H9 (cell line): ENCODE results near the gene SELENOM. TPM values are rescaled to one million over a fixed set of nuclear protein-coding genes. Genes with fewer than 3 reads are reported as not detected.

ENCODE experiments used
- DNase-seq: peaks from one replicate; pipeline ENCODE4 v3.0.0-alpha.2; 2017
- H2AFZ ChIP-seq: one replicate; pipeline ENCODE4 v1.6.1; 2013; ENCODE audit warnings: mild to moderate bottlenecking, low read length, control low read depth, moderate library complexity
- H2AK5ac ChIP-seq: 2 replicates; pipeline ENCODE4 v1.6.1; 2013; ENCODE audit warnings: low read length, control low read depth, mixed read lengths; ENCODE audit not compliant: insufficient read length
- H2BK120ac ChIP-seq: one replicate; pipeline ENCODE4 v1.6.1; 2013; ENCODE audit warnings: low read depth, mild to moderate bottlenecking, low read length, control low read depth, inconsistent platforms; ENCODE audit not compliant: poor library complexity, severe bottlenecking
- H2BK12ac ChIP-seq: 2 replicates; pipeline ENCODE4 v1.6.1; 2013; ENCODE audit warnings: low read length, control low read depth, mixed read lengths, low read depth; ENCODE audit not compliant: insufficient read length
- H2BK15ac ChIP-seq: 2 replicates; pipeline ENCODE4 v1.6.1; 2013; ENCODE audit warnings: low read depth, low read length, control low read depth
- H2BK20ac ChIP-seq: one replicate; pipeline ENCODE4 v1.6.1; 2013; ENCODE audit warnings: low read depth, mild to moderate bottlenecking, low read length, control low read depth, inconsistent platforms; ENCODE audit not compliant: poor library complexity, severe bottlenecking
- H2BK5ac ChIP-seq: 2 replicates; pipeline ENCODE4 v1.6.1; 2013; ENCODE audit warnings: low read length, control low read depth, mixed read lengths; ENCODE audit not compliant: insufficient read length
- H3K14ac ChIP-seq: 2 replicates; pipeline ENCODE4 v1.6.1; 2013; ENCODE audit warnings: low read length, control low read depth; ENCODE audit not compliant: insufficient read depth
- H3K18ac ChIP-seq: 2 replicates; pipeline ENCODE4 v1.6.1; 2013; ENCODE audit warnings: low read depth, mild to moderate bottlenecking, mixed read lengths, low read length, control low read depth; ENCODE audit not compliant: insufficient read length
- H3K23ac ChIP-seq: 2 replicates; pipeline ENCODE4 v1.6.1; 2013; ENCODE audit warnings: low read length, control low read depth, mixed read lengths, low read depth; ENCODE audit not compliant: insufficient read length
- H3K23me2 ChIP-seq: 2 replicates; pipeline ENCODE4 v1.6.1; 2013; ENCODE audit warnings: low read depth, mild to moderate bottlenecking, mixed read lengths, low read length, control low read depth; ENCODE audit not compliant: insufficient read length, poor library complexity, severe bottlenecking
- H3K27ac ChIP-seq: 2 replicates; pipeline ENCODE4 v1.5.1; 2013; ENCODE audit warnings: low read length, control low read depth, mixed read lengths, low read depth; ENCODE audit not compliant: insufficient read length
- H3K27me3 ChIP-seq: 2 replicates; pipeline ENCODE4 v1.6.1; 2013; ENCODE audit warnings: low read length, control low read depth, inconsistent platforms; ENCODE audit not compliant: insufficient read depth
- H3K4ac ChIP-seq: 2 replicates; pipeline ENCODE4 v1.6.1; 2013; ENCODE audit warnings: low read depth, mild to moderate bottlenecking, control low read depth, inconsistent platforms, low read length, moderate library complexity
- H3K4me1 ChIP-seq: 2 replicates; pipeline ENCODE4 v1.6.1; 2013; ENCODE audit warnings: low read length, control low read depth, inconsistent platforms; ENCODE audit not compliant: insufficient read depth
- H3K4me2 ChIP-seq: 2 replicates; pipeline ENCODE4 v1.6.1; 2013; ENCODE audit warnings: low read length, control low read depth, mixed read lengths; ENCODE audit not compliant: insufficient read length, insufficient read depth
- H3K56ac ChIP-seq: 2 replicates; pipeline ENCODE4 v1.6.1; 2013; ENCODE audit warnings: low read depth, mild to moderate bottlenecking, mixed read lengths, low read length, control low read depth; ENCODE audit not compliant: insufficient read length
- H3K79me1 ChIP-seq: 2 replicates; pipeline ENCODE4 v1.6.1; 2013; ENCODE audit warnings: low read depth, mild to moderate bottlenecking, moderate library complexity, low read length, control low read depth, inconsistent platforms; ENCODE audit not compliant: insufficient read depth, poor library complexity, severe bottlenecking
- H3K79me2 ChIP-seq: 2 replicates; pipeline ENCODE4 v1.6.1; 2013; ENCODE audit warnings: low read length, control low read depth, inconsistent platforms; ENCODE audit not compliant: insufficient read depth
- H3K9ac ChIP-seq: 2 replicates; pipeline ENCODE4 v1.6.1; 2013; ENCODE audit warnings: low read length, control low read depth, mixed read lengths; ENCODE audit not compliant: insufficient read length; ENCODE audit errors: extremely low read depth
- H3K9me3 ChIP-seq: one replicate; pipeline ENCODE4 v1.6.1; 2013; ENCODE audit warnings: low read depth, low read length, inconsistent platforms; ENCODE audit not compliant: control insufficient read depth
- H3T11ph ChIP-seq: one replicate; pipeline ENCODE4 v1.6.1; 2013; ENCODE audit warnings: mild to moderate bottlenecking, low read length, control low read depth, inconsistent platforms
- H4K20me1 ChIP-seq: one replicate; pipeline ENCODE4 v1.6.1; 2013; ENCODE audit not compliant: control insufficient read depth, insufficient read length, insufficient read depth
- H4K5ac ChIP-seq: 2 replicates; pipeline ENCODE4 v1.6.1; 2013; ENCODE audit warnings: low read depth, mild to moderate bottlenecking, mixed read lengths, low read length, control low read depth; ENCODE audit not compliant: insufficient read length
- H4K8ac ChIP-seq: replicated peaks from 2 replicates; pipeline ENCODE4 v1.6.1; 2013; ENCODE audit warnings: low read length, control low read depth, mixed read lengths, low read depth; ENCODE audit not compliant: insufficient read length
- H4K91ac ChIP-seq: 2 replicates; pipeline ENCODE4 v1.6.1; 2013; ENCODE audit warnings: low read depth, mild to moderate bottlenecking, moderate library complexity, mixed read lengths, low read length, control low read depth; ENCODE audit not compliant: insufficient read length
- H3K27ac Mint-ChIP-seq, 3 experiments: 2 replicates in 2 of 3; 3 replicates in 1 of 3; pipeline ENCODE4 v1.8.0; 2020 to 2021; ENCODE audit warnings: mixed read lengths in 3 of 3, mild to moderate bottlenecking in 1 of 3, moderate library complexity in 1 of 3
- H3K27me3 Mint-ChIP-seq: 2 replicates; pipeline ENCODE4 v1.8.0; 2021; ENCODE audit warnings: low read depth, mild to moderate bottlenecking, moderate library complexity, mixed read lengths
- H3K36me3 Mint-ChIP-seq, 3 experiments: 2 replicates in 2 of 3; 3 replicates in 1 of 3; pipeline ENCODE4 v1.8.0; 2020 to 2021; ENCODE audit warnings: low read depth in 3 of 3, mixed read lengths in 3 of 3; ENCODE audit not compliant: insufficient read depth in 1 of 3
- H3K4me1 Mint-ChIP-seq, 2 experiments: 2 replicates each; pipeline ENCODE4 v1.8.0; 2020; ENCODE audit warnings: mixed read lengths in 2 of 2
- H3K4me3 Mint-ChIP-seq, 2 experiments: 2 replicates in 1 of 2; 3 replicates in 1 of 2; pipeline ENCODE4 v1.8.0; 2020 to 2021; ENCODE audit warnings: mild to moderate bottlenecking in 2 of 2, mixed read lengths in 2 of 2, moderate library complexity in 1 of 2
- H3K9me3 Mint-ChIP-seq, 2 experiments: 2 replicates in 1 of 2; 3 replicates in 1 of 2; pipeline ENCODE4 v1.8.0; 2020; ENCODE audit warnings: mild to moderate bottlenecking in 2 of 2, mixed read lengths in 2 of 2, moderate library complexity in 1 of 2
- WGBS: extraction: QIAGEN DNeasy Blood & Tissue Kit; methylation state at CpG from one replicate; pipeline ENCODE4 v1.1.7; 2013; ENCODE audit warnings: missing lambda C conversion rate, low lambda C conversion rate, mixed read lengths; ENCODE audit not compliant: insufficient read length; ENCODE audit errors: extremely low coverage; 5-methylcytosine and 5-hydroxymethylcytosine counted together
- total RNA-seq: library from RNA; stranded (reverse); gene quantifications from 2 replicates; pipeline ENCODE4 v1.2.1, GENCODE V29; 2021
- TF ChIP-seq, protein P1 (sequence below): fragments of 200-600 bp; sonication (generic); conservative IDR thresholded peaks from 3 replicates; pipeline ENCODE4 v1.8.0; 2021; ENCODE audit warnings: antibody characterized with exemption, mild to moderate bottlenecking

SELENOM gene
- total RNA-seq, 1 experiment from 2014 or later: 18.6 TPM

DNA sequence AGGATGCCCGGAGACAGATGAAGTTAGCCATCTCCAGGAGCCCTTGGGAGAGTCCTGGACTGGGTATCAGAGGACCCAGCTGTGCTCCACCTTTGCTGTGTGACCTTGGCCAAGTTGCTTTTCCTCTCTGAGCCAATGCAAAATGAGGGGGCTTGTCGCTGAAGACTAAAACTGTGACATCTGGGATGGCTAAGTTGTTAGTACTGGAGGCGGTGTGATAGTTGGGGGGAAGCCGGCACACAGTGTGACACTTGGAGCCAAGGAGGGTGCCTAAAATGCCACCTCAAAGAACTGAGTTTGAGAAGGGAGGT is 15.9 kb upstream of the SELENOM start:
- no peaks in the 10 kb centered on the region for H3K79me1 ChIP-seq
- H2AK5ac ChIP-seq: no peak overlapping the region
- no peak overlapping the region for H4K8ac ChIP-seq
- H2BK120ac ChIP-seq: no peak overlapping the region
- Mint-ChIP-seq H3K4me1 (peaks cover 30 to 45% of the 10 kb centered on the region in 2 experiments), H3K27ac (no peak overlapping the region), H3K27me3 (peaks cover 12% of the 10 kb centered on the region), H3K9me3 (no peaks in the 10 kb centered on the region), H3K4me3 (peak overlapping the region; percentile 60 to 71), H3K36me3 (no peaks in the 10 kb centered on the region)
- H2BK20ac ChIP-seq: no peak overlapping the region
- H3K56ac ChIP-seq: no peak overlapping the region
- H3K14ac ChIP-seq: 0 out of 2 replicates have a peak overlapping the region, but pooled peaks have one; percentile 64
- H3K4ac ChIP-seq: no peak overlapping the region
- no peaks in the 10 kb centered on the region for H3K9me3 ChIP-seq
- no peak overlapping the region for H3K23ac ChIP-seq
- H3K9ac ChIP-seq: no peak overlapping the region
- no CpG with 5 or more reads among the region's 4 CpGs for WGBS
- no peak overlapping the region for H4K91ac ChIP-seq
- no peaks in the 10 kb centered on the region for H4K20me1 ChIP-seq
- no peak overlapping the region for H3K27ac ChIP-seq
- no peak overlapping the region for H4K5ac ChIP-seq
- H3K27me3 ChIP-seq: no peaks in the 10 kb centered on the region
- no peak for DNase-seq
- H2BK12ac ChIP-seq: no peak overlapping the region
- H3K18ac ChIP-seq: peak overlapping the region; percentile 49
- H3K4me2 ChIP-seq: peak overlapping the region; percentile 30
- TF ChIP-seq, protein P1, sequence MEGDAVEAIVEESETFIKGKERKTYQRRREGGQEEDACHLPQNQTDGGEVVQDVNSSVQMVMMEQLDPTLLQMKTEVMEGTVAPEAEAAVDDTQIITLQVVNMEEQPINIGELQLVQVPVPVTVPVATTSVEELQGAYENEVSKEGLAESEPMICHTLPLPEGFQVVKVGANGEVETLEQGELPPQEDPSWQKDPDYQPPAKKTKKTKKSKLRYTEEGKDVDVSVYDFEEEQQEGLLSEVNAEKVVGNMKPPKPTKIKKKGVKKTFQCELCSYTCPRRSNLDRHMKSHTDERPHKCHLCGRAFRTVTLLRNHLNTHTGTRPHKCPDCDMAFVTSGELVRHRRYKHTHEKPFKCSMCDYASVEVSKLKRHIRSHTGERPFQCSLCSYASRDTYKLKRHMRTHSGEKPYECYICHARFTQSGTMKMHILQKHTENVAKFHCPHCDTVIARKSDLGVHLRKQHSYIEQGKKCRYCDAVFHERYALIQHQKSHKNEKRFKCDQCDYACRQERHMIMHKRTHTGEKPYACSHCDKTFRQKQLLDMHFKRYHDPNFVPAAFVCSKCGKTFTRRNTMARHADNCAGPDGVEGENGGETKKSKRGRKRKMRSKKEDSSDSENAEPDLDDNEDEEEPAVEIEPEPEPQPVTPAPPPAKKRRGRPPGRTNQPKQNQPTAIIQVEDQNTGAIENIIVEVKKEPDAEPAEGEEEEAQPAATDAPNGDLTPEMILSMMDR: no peak
- peaks cover 7% of the 10 kb centered on the region for H3K4me1 ChIP-seq
- no peak overlapping the region for H2AFZ ChIP-seq
- no peak overlapping the region for H3T11ph ChIP-seq
- no peaks in the 10 kb centered on the region for H3K23me2 ChIP-seq
- H3K79me2 ChIP-seq: no peaks in the 10 kb centered on the region
- no peak overlapping the region for H2BK5ac ChIP-seq
- no peak overlapping the region for H2BK15ac ChIP-seq
